GM12878 (cell line): ENCODE data around the gene OR6N2. TPM values are rescaled to one million over a fixed set of nuclear protein-coding genes. Genes with fewer than 3 reads are reported as not detected.

Experiments
- ATAC-seq: fragments of 200-7000 bp; cut with Tn5 transposase; 3 replicates; pipeline ENCODE4 v1.9.1; 2020; ENCODE audit warnings: mild to moderate bottlenecking, moderate library complexity
- BruUV-seq: library from RNA; stranded (reverse); fragments of 400-500 nt; replicated peaks from 2 replicates; lab custom pipeline; 2021; lab: Mats Ljungman, UMichigan
- CTCF ChIA-PET: fragments of 300-600 bp; sonication (Branson Sonifier 250); formaldehyde crosslinking; extraction: SDS; loops from one replicate; lab custom pipeline; 2021; ENCODE audit warnings: inconsistent platforms; lab: Yijun Ruan, JAX
- POLR2A ChIA-PET: fragments of 350-600 bp; formaldehyde crosslinking; extraction: SDS; loops from one replicate; lab custom pipeline; 2021; ENCODE audit warnings: inconsistent platforms; lab: Charles Lee
- RAD21 ChIA-PET: fragments of 300-600 bp; sonication (Branson Sonifier 250); formaldehyde crosslinking; loops from one replicate; lab custom pipeline; 2023; ENCODE audit warnings: antibody characterized with exemption; ENCODE audit not compliant: unreplicated experiment; lab: Charles Lee
- SMC1A ChIA-PET: fragments of 300-600 bp; sonication (Branson Sonifier 250); formaldehyde crosslinking; loops from one replicate; lab custom pipeline; 2023; ENCODE audit not compliant: unreplicated experiment, uncharacterized antibody; lab: Charles Lee
- DNase-seq: peaks from one replicate; pipeline ENCODE4 v3.0.0-alpha.2; 2011; ENCODE audit warnings: low read depth, low spot score
- FAIRE-seq: peaks from 3 replicates; lab custom pipeline; 2011; peaks lifted over from hg19 to GRCh38; lab: Jason Lieb, UNC
- H2AFZ ChIP-seq: 2 replicates; pipeline ENCODE4 v1.6.0; 2011; ENCODE audit warnings: low read depth, low read length, control low read depth; ENCODE audit not compliant: control insufficient read depth
- H3K27ac ChIP-seq: 2 replicates; pipeline ENCODE4 v1.5.1; 2011; ENCODE audit warnings: control low read depth; ENCODE audit not compliant: control insufficient read depth, insufficient read depth
- H3K27me3 ChIP-seq, 2 experiments: replicated peaks in 1 of 2; 2 replicates each; pipeline versions ENCODE4 v1.6.0 to v1.6.1; 2011; ENCODE audit warnings: low read length in 1 of 2; ENCODE audit not compliant: control insufficient read depth in 2 of 2, insufficient read depth in 2 of 2
- H3K36me3 ChIP-seq, 2 experiments: 2 replicates each; pipeline ENCODE4 v1.5.1; 2011; ENCODE audit warnings: low read length in 1 of 2; ENCODE audit not compliant: control insufficient read depth in 2 of 2, insufficient read depth in 2 of 2
- H3K4me1 ChIP-seq: 2 replicates; pipeline ENCODE4 v1.6.1; 2011; ENCODE audit warnings: mild to moderate bottlenecking, low read length, moderate library complexity, mixed read lengths; ENCODE audit not compliant: control insufficient read depth, insufficient read depth
- H3K4me2 ChIP-seq: 2 replicates; pipeline ENCODE4 v1.6.0; 2011; ENCODE audit warnings: control low read depth; ENCODE audit not compliant: control insufficient read depth, insufficient read depth
- H3K4me3 ChIP-seq: fragments of 200-600 bp; sonication (generic); 2 replicates; pipeline ENCODE4 v1.5.1; 2016
- H3K79me2 ChIP-seq: 2 replicates; pipeline ENCODE4 v1.6.0; 2011; ENCODE audit warnings: low read length; ENCODE audit not compliant: control insufficient read depth, insufficient read depth
- H3K9ac ChIP-seq: 2 replicates; pipeline ENCODE4 v1.8.0; 2011; ENCODE audit warnings: low read length, control low read depth, mixed read lengths; ENCODE audit not compliant: control insufficient read depth, insufficient read depth
- H3K9me3 ChIP-seq: replicated peaks from 3 replicates; pipeline ENCODE4 v1.5.1; 2011; ENCODE audit warnings: mild to moderate bottlenecking, low read length; ENCODE audit not compliant: control insufficient read depth, insufficient read depth
- H4K20me1 ChIP-seq: 2 replicates; pipeline ENCODE4 v1.6.0; 2011; ENCODE audit not compliant: control insufficient read depth, insufficient read depth
- E4F1 ChIP-seq: fragments of 450-650 bp; IDR thresholded peaks from 2 replicates; pipeline ENCODE4 v1.6.1; 2018; ENCODE audit warnings: borderline replicate concordance, mild to moderate bottlenecking; ENCODE audit not compliant: partially characterized antibody
- MYB ChIP-seq: fragments of 150-350 bp; IDR thresholded peaks from 2 replicates; pipeline ENCODE4 v1.6.1; 2014; ENCODE audit warnings: mild to moderate bottlenecking, low read depth, low read length, borderline replicate concordance
- NKRF ChIP-seq: fragments of 450-650 bp; conservative IDR thresholded peaks from 2 replicates; pipeline ENCODE4 v1.6.1; 2017; ENCODE audit warnings: mild to moderate bottlenecking, moderate library complexity
- NR2C1 ChIP-seq: fragments of 450-650 bp; IDR thresholded peaks from 2 replicates; pipeline ENCODE4 v1.6.1; 2017; ENCODE audit warnings: antibody characterized with exemption, mild to moderate bottlenecking, moderate library complexity
- RFX5 ChIP-seq: IDR thresholded peaks from 2 replicates; pipeline ENCODE4 v1.6.1; 2011; ENCODE audit warnings: low read depth, low read length, improper control_type of control experiment
- SIN3A ChIP-seq: IDR thresholded peaks from 2 replicates; pipeline ENCODE4 v1.6.1; 2012; ENCODE audit warnings: low read depth, low read length, improper control_type of control experiment
- WGBS: methylation state at CpG from one replicate; pipeline ENCODE4 v1.1.6; 2016; ENCODE audit warnings: low lambda C conversion rate; ENCODE audit not compliant: insufficient replicate concordance, insufficient coverage; ENCODE audit errors: missing lambda C conversion rate; 5-methylcytosine and 5-hydroxymethylcytosine counted together
- in situ Hi-C: fragments of 300-500 bp; cut with MboI; formaldehyde crosslinking; loops from 9 replicates; pipeline ENCODE4 v1.14.3; 2018; ENCODE audit warnings: mixed read lengths
- intact Hi-C: fragments of 100-400 bp; cut with micrococcal nuclease; formaldehyde crosslinking; loops from one replicate; pipeline ENCODE4 v1.14.2; 2022; ENCODE audit not compliant: unreplicated experiment
- polyA plus RNA-seq, 11 experiments: library from polyadenylated mRNA; depleted of rRNA in 4 of 11; unstranded in 6 of 11; stranded (reverse) in 5 of 11; fragments of >200 nt; fragmentation: Nextera tagmentation in 4 of 11; fragmentation: Illumina TruSeq in 1 of 11; extraction: Ambion mirVana in 4 of 11; extraction: Trizol in 1 of 11; gene quantifications; 1 replicate in 1 of 11; 2 replicates in 10 of 11; pipeline versions ENCODE4 v1.2.1 to v1.2.3, GENCODE V29; 2011 to 2016; ENCODE audit warnings: inconsistent platforms in 2 of 11, missing spikeins in 2 of 11, low read depth in 1 of 11
- total RNA-seq, 4 experiments: library from RNA; depleted of rRNA in 3 of 4; stranded (reverse); fragments of >200 nt in 3 of 4; fragmentation: Illumina TruSeq in 1 of 4; extraction: Trizol in 1 of 4; gene quantifications; 2 replicates each; pipeline versions ENCODE4 v1.2.1 to v1.2.3, GENCODE V29; 2013 to 2021

The OR6N2 gene
- total and polyA plus RNA-seq, 10 of the 15 experiments (the other 5 are each of a cell fraction or from before 2014, with no cell fraction given) = not detected

GRCh38 chr1:158800526-158800925, 19.5 kb upstream of the OR6N2 start:
- in situ Hi-C loops (no loop called here), intact Hi-C loops (loop anchor here (10.0 kb wide), 1 partner anchor 174 kb away; no protein-coding TSS in a partner anchor)
- Histone ChIP-seq H3K9me3 (no peaks in the 10 kb centered on the region), H3K4me3 (no peak overlapping the region), H3K4me2 (no peak overlapping the region), H3K27me3 (no peaks in the 10 kb centered on the region; a peak in 1 of 4 replicates), H3K79me2 (no peaks in the 10 kb centered on the region), H4K20me1 (no peaks in the 10 kb centered on the region), H3K4me1 (no peaks in the 10 kb centered on the region), H2AFZ (no peak overlapping the region), H3K27ac (no peak overlapping the region), H3K9ac (no peak overlapping the region), H3K36me3 (no peaks in the 10 kb centered on the region)
- no peak for ATAC-seq
- BruUV-seq = no TSS peak
- TF ChIP-seq E4F1 (no peak), NKRF (no peak), RFX5 (no peak), SIN3A (no peak), NR2C1 (no peak), MYB (no peak)
- FAIRE-seq = no peak
- RAD21 ChIA-PET = interaction anchor here (0.7 to 1.1 kb wide), 2 partner anchors 197 to 270 kb away, joined by 3 read pairs; no protein-coding TSS in a partner anchor
- POLR2A ChIA-PET = no interaction called here
- CTCF ChIA-PET = interaction anchor here (0.7 kb wide), 1 partner anchor 199 kb away, joined by 3 read pairs; no protein-coding TSS in a partner anchor
- SMC1A ChIA-PET = interaction anchor here (1.8 kb wide), 1 partner anchor 198 kb away, joined by 4 read pairs; no protein-coding TSS in a partner anchor
- 51% methylated on average over 2 of the region's 2 CpGs for WGBS
- no peak for DNase-seq
